ENCODE results near the gene FAM200B.

Gene FAM200B

DNA sequence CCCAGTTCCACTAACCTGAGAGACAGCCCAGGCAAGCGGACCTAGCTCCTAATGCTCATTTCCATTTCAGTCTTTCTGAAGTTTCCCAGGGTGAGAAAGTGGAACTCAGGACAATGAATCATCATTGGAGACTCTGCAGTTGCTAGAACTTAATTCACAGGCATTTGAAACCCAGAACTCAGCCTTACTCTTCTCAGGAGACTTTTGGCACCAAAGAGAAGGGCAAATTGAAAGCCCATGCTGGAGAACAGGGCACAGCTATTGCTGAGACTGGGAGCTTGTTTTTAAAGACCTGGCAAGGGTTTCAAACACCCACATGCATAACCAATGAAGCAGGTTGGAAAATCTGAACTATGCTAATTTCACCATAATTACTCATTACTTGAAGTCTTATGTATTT lies 57.2 kb downstream of the FAM200B start:
- peak; percentile 58 for DNase-seq
